Panc1 (cell line): ENCODE results near the gene CCDC196. TPM values are rescaled to one million over a fixed set of nuclear protein-coding genes. Genes with fewer than 3 reads are reported as not detected.

Experiments
- ATAC-seq: fragments of 200-7000 bp; cut with Tn5 transposase; 2 replicates; pipeline ENCODE4 v1.9.1; 2020; ENCODE audit warnings: mild to moderate bottlenecking, moderate library complexity
- BruUV-seq: library from RNA; stranded (reverse); fragments of 400-500 nt; replicated peaks from 2 replicates; lab custom pipeline; 2021; lab: Mats Ljungman, UMichigan
- CTCF ChIA-PET: fragments of 300-600 bp; sonication (Branson Sonifier 250); formaldehyde crosslinking; loops from one replicate; lab custom pipeline; 2022; ENCODE audit warnings: antibody characterized with exemption; lab: Charles Lee
- POLR2A ChIA-PET: fragments of 300-600 bp; sonication (Branson Sonifier 250); formaldehyde crosslinking; loops from one replicate; lab custom pipeline; 2022; ENCODE audit warnings: antibody characterized with exemption; lab: Charles Lee
- DNase-seq: peaks from one replicate; pipeline ENCODE4 v3.0.0-alpha.2; 2010; ENCODE audit warnings: low read depth, low spot score
- H3K27ac ChIP-seq: 2 replicates; pipeline ENCODE4 v1.5.1; 2011; ENCODE audit warnings: mild to moderate bottlenecking, low read length, inconsistent platforms
- H3K27me3 ChIP-seq: fragments of 200-500 bp; sonication (Bioruptor generic); 2 replicates; pipeline ENCODE4 v1.6.0; 2014; ENCODE audit warnings: low read length, inconsistent platforms; ENCODE audit not compliant: control insufficient read depth, insufficient read depth
- H3K36me3 ChIP-seq: fragments of 200-500 bp; sonication (Bioruptor generic); 2 replicates; pipeline ENCODE4 v1.5.1; 2014; ENCODE audit warnings: inconsistent platforms, mild to moderate bottlenecking, low read length, moderate library complexity; ENCODE audit not compliant: control insufficient read depth, insufficient read depth
- H3K4me1 ChIP-seq: 2 replicates; pipeline ENCODE4 v1.5.1; 2011; ENCODE audit warnings: inconsistent platforms, mild to moderate bottlenecking, low read length, moderate library complexity; ENCODE audit not compliant: control insufficient read depth, insufficient read depth
- H3K4me3 ChIP-seq, 2 experiments: 2 replicates each; pipeline ENCODE4 v1.5.1; 2011 to 2012; ENCODE audit warnings: low read depth in 2 of 2, low read length in 2 of 2, mild to moderate bottlenecking in 2 of 2, inconsistent platforms in 1 of 2, moderate library complexity in 1 of 2
- H3K9me3 ChIP-seq: fragments of 200-500 bp; sonication (Bioruptor generic); 2 replicates; pipeline ENCODE4 v1.5.1; 2014; ENCODE audit warnings: low read depth, mild to moderate bottlenecking, inconsistent platforms, low read length, moderate library complexity; ENCODE audit not compliant: control insufficient read depth, insufficient read depth
- CTCF ChIP-seq: fragments of 450-650 bp; IDR thresholded peaks from 2 replicates; pipeline ENCODE4 v1.5.1; 2017; ENCODE audit warnings: mild to moderate bottlenecking
- POLR2AphosphoS5 ChIP-seq: IDR thresholded peaks from 2 replicates; pipeline ENCODE4 v1.6.1; 2012; ENCODE audit warnings: mild to moderate bottlenecking, low read depth, low read length, moderate library complexity
- REST ChIP-seq, 2 experiments: IDR thresholded peaks; 2 replicates each; pipeline ENCODE4 v1.6.1; 2011 to 2012; ENCODE audit warnings: low read depth in 2 of 2, control low read depth in 1 of 2, low read length in 1 of 2, mild to moderate bottlenecking in 1 of 2, moderate library complexity in 1 of 2; ENCODE audit not compliant: insufficient read depth in 1 of 2
- SIN3A ChIP-seq: IDR thresholded peaks from 2 replicates; pipeline ENCODE4 v1.6.1; 2012; ENCODE audit warnings: low read depth, mild to moderate bottlenecking, low read length, moderate library complexity, borderline replicate concordance; ENCODE audit not compliant: insufficient read depth
- TCF7L2 ChIP-seq: IDR thresholded peaks from 2 replicates; pipeline ENCODE4 v1.6.1; 2011; ENCODE audit warnings: mild to moderate bottlenecking, low read depth, low read length, inconsistent platforms
- in situ Hi-C: cut with HindIII; loops from 2 replicates; pipeline ENCODE4 v1.10.0; 2016; ENCODE audit warnings: low sequenced_read_pairs, low pct_unique_long_range_greater_than_20kb
- intact Hi-C: fragments of 100-400 bp; cut with micrococcal nuclease; formaldehyde crosslinking; loops from one replicate; pipeline ENCODE4 v1.10.0; 2022; ENCODE audit not compliant: unreplicated experiment
- total RNA-seq: library from RNA; stranded (reverse); gene quantifications from one replicate; pipeline ENCODE4 v1.2.1, GENCODE V29; 2021; ENCODE audit not compliant: unreplicated experiment

The CCDC196 gene
- total RNA-seq, 1 experiment from 2014 or later = not detected

DNA sequence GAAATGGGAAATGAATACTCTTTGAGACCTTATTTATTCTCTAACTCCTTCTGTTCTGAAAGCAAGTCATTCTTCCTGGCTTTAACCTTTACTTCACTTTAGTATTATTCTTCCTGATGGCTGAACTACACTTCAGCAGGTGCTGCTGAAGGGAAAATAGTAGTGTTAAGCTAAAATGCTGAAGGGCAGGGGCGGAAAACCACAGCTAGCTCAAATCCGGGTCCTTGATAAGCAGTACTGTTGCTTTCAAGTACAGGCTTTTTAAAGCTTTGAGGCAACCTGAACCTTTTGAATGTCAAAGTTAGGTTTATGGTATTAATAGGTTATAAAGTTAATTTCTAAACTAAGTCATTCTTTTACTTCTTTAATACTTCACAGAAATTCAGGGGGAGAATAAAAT, 10.7 kb downstream of the CCDC196 start:
- DNase-seq (no peak), ATAC-seq (no peak)
- ChIA-PET CTCF (no interaction called here), POLR2A (no interaction called here)
- H3K27me3 ChIP-seq = no peaks in the 10 kb centered on the region
- no peak overlapping the region for H3K27ac ChIP-seq
- H3K4me3 ChIP-seq = no peak overlapping the region
- intact Hi-C loops (loop anchor here (10.0 kb wide), 1 partner anchor 618 kb away; no protein-coding TSS in a partner anchor), in situ Hi-C loops (no loop called here)
- no peaks in the 10 kb centered on the region for H3K36me3 ChIP-seq
- TF ChIP-seq REST (IDR thresholded peaks at IDR 0.05; ENCODE audit: insufficient read depth in 1 of 2, low read depth in 2 of 2, low read length in 1 of 2) (no peak), TCF7L2 (no peak), CTCF (no peak), SIN3A (no peak), POLR2AphosphoS5 (no peak)
- no peaks in the 10 kb centered on the region for H3K9me3 ChIP-seq
- BruUV-seq = no TSS peak
- H3K4me1 ChIP-seq = peaks cover 2% of the 10 kb centered on the region; the same call in 1 of the 2 replicates

DNA sequence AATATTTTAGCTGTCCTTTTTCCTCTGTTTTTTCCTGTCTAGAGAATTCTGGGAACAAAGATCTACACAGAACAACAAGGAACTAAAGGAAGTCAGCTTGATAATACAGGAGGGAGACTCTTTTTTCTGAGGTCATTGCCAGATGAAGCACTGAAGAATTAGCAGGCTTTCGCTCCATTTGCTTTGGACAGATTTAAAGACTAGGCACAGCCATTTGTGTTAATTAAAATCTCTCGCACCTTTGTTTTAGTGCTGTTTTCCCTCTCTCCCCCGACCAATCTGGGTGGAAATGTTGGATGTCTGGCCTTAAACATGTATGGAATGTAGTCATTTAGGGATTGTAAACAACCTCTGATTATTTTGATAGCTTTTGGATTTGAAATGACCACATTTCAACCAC, 12.1 kb downstream of the CCDC196 start:
- ATAC-seq (no peak), DNase-seq (no peak)
- Histone ChIP-seq H3K9me3 (no peaks in the 10 kb centered on the region), H3K36me3 (no peaks in the 10 kb centered on the region), H3K4me1 (peaks cover 2% of the 10 kb centered on the region; the same call in 1 of the 2 replicates), H3K27ac (no peak overlapping the region), H3K27me3 (no peaks in the 10 kb centered on the region), H3K4me3 (no peak overlapping the region)
- intact Hi-C loops = loop anchor here (10.0 kb wide), 1 partner anchor 616 kb away; no protein-coding TSS in a partner anchor
- POLR2A ChIA-PET = interaction anchor here (0.7 kb wide), 2 partner anchors 10 to 1060 kb away, joined by 4 to 5 read pairs; partner anchors contain the start of gene GPHN
- in situ Hi-C loops = no loop called here
- CTCF ChIA-PET = interaction anchor here (0.9 kb wide), 1 partner anchor 9 kb away, joined by 7 read pairs; the partner anchor contains the start of gene GPHN
- no TSS peak for BruUV-seq
- TF ChIP-seq TCF7L2 = no peak
- no peak for TF ChIP-seq SIN3A
- TF ChIP-seq POLR2AphosphoS5 = no peak
- no peak for TF ChIP-seq CTCF
